ENCODE measurements around the gene PYY.
"Not testable (repeated sequence)": the region's sequence is repeated elsewhere in the genome, so short reads cannot be mapped to it uniquely, and the experiment has no call there.

Gene PYY

GRCh38 chr17:43942051-43942685 is 11.6 kb downstream of the PYY start, which contains the start of gene PPY:
Gene PPY (minus strand): TSS chr17:43942476. CDS start chr17:43941654, 822 bp downstream.
- no peak for DNase-seq

DNA sequence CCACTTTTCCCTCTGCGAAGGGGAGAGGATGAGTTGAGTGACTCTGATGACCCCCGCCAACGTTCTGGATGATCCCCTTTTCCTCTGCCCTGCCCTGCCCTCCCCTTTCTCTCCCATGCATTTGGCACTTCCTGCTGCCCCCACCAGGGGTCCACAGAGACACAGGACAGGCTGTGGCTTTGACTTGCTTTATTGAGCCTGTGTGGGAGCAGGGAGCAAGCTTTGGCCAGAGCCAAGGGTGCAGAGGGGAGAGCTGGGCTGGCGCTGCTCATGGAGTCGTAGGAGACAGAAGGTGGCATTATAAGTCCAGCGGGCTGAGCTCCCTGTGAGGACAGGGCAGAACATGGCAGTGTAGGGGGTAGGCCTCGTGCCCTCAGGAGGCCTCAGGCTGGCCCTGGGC is 13.1 kb downstream of the PYY start:
- DNase-seq: no peak

GRCh38 chr17:43939886-43940285 is 13.9 kb downstream of the PYY start:
- no peak for DNase-seq

DNA sequence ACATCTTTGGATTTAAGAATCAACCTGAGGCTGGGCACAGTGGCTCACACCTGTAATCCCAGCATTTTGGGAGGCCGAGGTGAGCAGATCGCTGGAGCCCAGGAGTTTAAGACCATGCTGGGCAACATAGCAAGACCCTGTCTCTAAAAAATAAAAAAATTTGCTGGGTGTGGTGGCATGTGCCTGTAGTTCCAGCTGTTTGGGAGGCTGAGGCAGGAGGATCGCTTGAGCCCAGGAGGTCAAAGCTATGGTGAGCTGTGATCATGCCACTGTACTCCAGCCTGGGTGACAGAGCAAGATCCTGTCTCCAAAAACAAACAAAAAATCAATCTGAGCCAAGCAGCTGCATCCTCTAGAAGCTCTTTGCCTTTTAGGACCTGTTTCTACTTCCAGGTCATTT is 14.3 kb downstream of the PYY start:
- not testable (repeated sequence) for DNase-seq

GRCh38 chr17:43938838-43939182 is 14.9 kb downstream of the PYY start:
- no peak for DNase-seq

DNA sequence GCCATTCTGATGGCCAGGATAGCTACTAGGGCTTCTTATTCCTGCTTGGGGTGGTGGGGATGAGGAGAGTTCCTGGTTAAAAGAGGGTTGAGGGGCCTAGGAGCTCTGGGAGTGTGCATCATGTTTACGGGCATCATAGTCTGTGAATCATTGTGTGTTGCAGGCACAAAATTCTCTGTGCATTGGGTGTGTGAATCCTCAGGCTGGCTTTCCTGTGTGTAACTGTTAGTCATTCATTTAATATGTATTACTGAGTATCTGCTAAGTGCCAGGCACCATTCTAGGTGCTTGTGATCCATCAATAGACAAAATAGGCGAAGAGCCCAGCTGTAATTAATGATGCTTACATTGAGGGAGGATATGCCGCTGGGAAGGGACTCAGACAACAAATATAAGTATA is 17.3 kb downstream of the PYY start:
- no peak for DNase-seq

- DNase-seq: no peak
These were observed 17.8 kb downstream of the PYY start for GRCh38 chr17:43935926-43936261.

DNA sequence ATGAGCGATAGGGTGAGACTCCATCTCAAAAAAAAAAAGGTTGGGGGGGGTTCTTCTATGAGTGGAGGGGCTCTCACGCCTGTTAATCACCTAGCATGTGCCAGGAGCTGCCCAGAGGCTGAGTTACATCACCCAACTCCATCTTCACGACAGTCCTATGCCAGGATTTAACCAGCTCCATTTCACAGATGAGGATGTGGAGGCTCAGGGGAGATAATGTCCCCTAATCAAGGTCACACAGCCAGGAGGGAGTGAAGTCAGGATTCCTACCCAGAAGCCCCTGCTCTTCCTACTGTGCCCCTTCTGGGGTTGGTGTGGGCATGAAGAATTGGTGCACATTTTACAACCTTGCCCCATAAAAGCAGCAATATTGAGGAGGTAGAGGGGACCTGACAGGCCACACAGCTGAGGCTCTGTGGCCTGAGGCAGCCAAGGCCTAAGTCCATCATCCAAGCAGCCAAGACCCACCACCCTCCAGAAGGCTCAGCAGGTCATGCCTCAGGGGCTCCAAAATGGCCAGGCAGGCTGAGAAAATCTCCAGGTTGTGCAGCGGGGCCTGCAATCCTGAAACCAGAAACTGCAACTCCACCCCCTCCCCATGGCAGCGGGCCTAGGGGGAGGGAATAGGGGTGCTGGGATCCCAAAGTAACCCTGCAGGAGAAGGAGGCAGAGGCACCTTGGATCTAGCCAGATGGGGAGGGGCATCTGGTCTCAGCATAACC is 18.4 kb downstream of the PYY start:
- DNase-seq: no peak

DNA sequence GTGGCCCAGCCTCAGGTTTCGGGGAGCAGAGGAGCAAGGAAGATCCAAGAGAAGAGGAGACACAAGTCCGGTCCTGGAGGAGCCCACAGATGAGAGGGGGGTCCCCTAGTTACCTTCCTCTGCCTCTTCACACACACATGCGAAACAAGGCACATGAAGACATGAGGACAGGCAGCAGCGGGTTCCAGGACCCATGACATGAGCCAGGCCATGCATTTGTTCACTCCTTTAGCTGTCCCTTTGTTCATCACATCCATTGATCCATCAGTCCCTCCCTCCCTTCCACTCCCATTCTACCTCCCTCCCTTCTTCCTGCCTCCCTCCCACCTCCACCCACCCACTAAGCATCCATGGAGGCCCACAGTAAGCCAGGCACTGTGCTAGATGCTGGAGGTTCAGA is 20.8 kb downstream of the PYY start:
- DNase-seq: no peak

- DNase-seq: no peak
These were observed 21.4 kb downstream of the PYY start for GRCh38 chr17:43932357-43932756.

DNA sequence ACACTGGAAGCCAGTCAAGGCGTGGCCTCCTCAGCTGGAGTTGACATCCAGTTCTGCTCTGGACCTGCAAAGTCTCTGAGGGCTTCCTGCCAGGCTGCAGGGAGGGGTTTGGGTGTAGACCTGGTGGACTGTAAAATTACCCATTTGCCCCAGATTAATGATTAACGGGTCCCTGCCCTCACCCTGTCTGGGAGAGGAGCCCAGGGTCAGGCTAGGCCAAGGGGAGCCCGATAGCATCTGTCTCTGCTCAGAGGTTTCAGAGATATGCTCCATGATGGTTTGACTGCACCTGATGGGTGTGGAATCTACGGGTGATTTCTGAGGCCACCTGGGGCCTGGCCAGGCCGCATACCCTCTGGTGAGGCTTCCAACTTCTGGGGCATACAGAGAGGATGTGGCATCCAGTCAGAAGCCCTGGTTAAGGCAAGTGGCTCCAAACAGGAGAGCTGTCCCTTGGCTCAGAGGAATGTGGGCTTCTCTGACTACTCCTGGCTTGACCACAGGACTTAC is 22.6 kb downstream of the PYY start:
- no peak for DNase-seq

DNA sequence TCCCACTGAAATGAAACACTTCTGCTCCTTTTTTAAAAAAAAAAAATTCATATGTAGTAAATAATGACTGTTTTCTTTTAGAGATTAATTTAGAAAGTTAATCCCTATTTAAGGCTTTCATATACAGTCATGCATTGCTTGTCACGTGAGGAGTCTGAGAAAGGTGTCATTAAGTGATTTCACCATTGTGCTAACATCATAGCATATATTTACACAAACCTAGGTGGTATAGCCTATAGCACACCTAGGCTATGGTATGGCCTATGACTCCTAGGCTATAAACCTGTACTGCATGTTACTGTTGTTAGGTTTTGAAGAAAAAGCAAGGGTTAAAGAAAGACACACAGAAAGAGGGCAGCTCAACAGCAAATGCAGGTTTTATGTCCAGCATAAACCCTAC is 25.1 kb downstream of the PYY start:
- DNase-seq: no peak

- not testable (repeated sequence) for DNase-seq
These were observed 25.8 kb downstream of the PYY start for GRCh38 chr17:43927929-43928328.

- DNase-seq: no peak
These were observed 26.5 kb downstream of the PYY start for GRCh38 chr17:43927060-43927864.

- DNase-seq: no peak
These were observed 29.2 kb downstream of the PYY start for GRCh38 chr17:43924558-43924957.

- no peak for DNase-seq
These were observed 33.1 kb downstream of the PYY start for GRCh38 chr17:43920500-43921095.

DNA sequence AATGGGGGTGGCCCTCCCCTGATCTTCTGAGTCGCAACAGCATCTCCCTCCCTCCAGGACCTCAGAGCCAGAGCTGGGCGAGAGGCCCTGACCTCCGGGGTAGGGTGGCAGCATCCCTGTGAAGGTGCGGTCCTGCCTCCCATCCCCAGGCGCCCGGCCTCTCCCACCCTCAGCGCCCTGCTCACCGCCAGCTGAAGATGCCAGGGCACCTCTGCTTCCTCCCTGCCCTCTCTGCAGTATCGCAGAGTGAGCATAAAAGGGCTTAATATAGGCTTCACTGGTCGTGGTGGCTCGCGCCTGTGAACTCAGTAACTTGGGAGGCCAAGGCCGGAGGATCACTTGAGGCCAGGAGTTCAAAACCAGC is 35.7 kb downstream of the PYY start:
- no peak for DNase-seq

GRCh38 chr17:43917348-43918025 is 36.3 kb downstream of the PYY start:
- DNase-seq: peak; percentile 55

- no peak for DNase-seq
These were observed 36.8 kb downstream of the PYY start for GRCh38 chr17:43917016-43917347.

DNA sequence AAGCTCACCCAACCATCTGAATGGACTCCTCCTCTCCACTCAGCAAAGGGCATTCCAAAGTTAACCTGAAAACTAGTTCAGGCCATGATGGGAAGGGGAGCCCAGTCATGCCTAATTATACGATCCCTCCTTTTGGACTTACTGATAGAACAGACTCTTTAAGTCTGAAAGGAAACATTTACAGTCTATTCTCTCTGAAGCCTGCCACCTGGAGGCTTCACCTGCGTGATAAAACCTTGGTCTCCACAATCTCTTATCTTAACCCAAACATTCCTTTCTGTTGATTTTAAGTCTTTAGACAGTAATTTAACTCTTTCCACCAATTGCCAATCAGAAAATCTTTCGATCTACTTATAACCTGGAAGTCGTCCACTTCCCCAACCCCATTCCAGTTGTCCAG is 37.4 kb downstream of the PYY start:
- no peak for DNase-seq

DNA sequence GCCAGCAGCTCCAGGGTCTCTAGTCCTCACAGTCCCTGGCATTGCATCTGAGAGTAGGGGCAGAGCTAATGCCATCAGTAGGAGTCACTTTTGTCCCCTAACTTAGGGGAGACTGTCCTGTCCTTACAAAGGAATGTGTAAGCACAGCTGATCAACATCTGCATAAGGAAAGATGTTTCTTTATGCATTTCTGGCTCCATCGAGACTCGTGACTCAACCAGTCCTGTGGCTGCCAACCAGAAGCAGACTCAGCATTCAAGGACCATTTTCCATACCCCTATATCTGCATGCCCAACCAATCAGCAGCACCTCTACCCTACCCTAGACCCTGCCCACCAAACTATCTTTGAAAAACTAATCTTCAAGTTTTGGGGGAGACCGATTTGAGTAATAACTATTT is 38.2 kb downstream of the PYY start:
- DNase-seq: no peak

- no peak for DNase-seq
These were observed 39.3 kb downstream of the PYY start for GRCh38 chr17:43914451-43914850.

DNA sequence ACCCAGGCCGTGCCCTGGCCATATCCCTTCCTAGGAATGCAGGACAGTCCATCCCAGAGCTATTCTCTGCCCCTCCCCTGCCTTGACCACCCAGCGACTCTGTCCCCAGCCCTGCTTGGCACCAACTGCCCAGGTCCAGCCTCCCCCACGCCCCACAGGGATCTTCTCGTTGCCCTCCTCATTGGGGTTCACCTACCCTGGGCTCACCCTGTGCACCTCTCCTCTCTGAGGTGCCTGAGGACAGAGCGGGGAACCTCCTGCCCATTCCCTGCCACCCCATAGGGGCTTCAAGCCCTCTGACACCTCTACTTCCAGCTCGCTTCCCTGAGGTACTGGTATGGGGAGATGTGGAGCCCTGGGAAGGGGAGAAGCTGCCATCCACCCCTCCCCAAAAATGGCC is 40.2 kb downstream of the PYY start:
- no peak for DNase-seq
